T-helper 1 cell treated with Interleukin-12 subunit alpha and Interleukin-12 subunit beta and Interleukin-4 antibody, amounts not matched to agents 30 ng/mL and 1 ng/mL, for 36 hours (primary cell): Measurements from ENCODE around the gene MS4A7. TPM values are rescaled to one million over a fixed set of nuclear protein-coding genes. Genes with fewer than 3 reads are reported as not detected.

ENCODE experiments used
- intact Hi-C: fragments of 100-400 bp; cut with micrococcal nuclease; formaldehyde crosslinking; loops from one replicate; pipeline ENCODE4 v1.15.1; 2024
- total RNA-seq: library from RNA; stranded (reverse); gene quantifications from 2 replicates; pipeline ENCODE4 v1.2.3, GENCODE V29; 2022

The MS4A7 gene
- total RNA-seq, 1 donor from 2014 or later: not detected

GRCh38 chr11:60370811-60371298, 7.5 kb upstream of the MS4A7 start:
- intact Hi-C loops: no loop called here

- intact Hi-C loops: no loop called here
Observed at GRCh38 chr11:60371386-60371785, 6.9 kb upstream of the MS4A7 start.

GRCh38 chr11:60371854-60372253, 6.5 kb upstream of the MS4A7 start:
- intact Hi-C loops: no loop called here

- intact Hi-C loops: no loop called here
Observed at GRCh38 chr11:60372767-60373166, 5.6 kb upstream of the MS4A7 start.

- intact Hi-C loops: no loop called here
Observed at GRCh38 chr11:60375316-60375715, 3.0 kb upstream of the MS4A7 start.

GRCh38 chr11:60376601-60377000, 1.7 kb upstream of the MS4A7 start:
- intact Hi-C loops: no loop called here

- intact Hi-C loops: no loop called here
Observed at GRCh38 chr11:60377401-60378136, 763 bp upstream of the MS4A7 start.

GRCh38 chr11:60389279-60389910, 11.1 kb downstream of the MS4A7 start:
- intact Hi-C loops: no loop called here

GRCh38 chr11:60390419-60390818, 12.1 kb downstream of the MS4A7 start:
- intact Hi-C loops: no loop called here

GRCh38 chr11:60392361-60392760, 14.0 kb downstream of the MS4A7 start:
- intact Hi-C loops: no loop called here

GRCh38 chr11:60393016-60393415, 14.7 kb downstream of the MS4A7 start:
- intact Hi-C loops: no loop called here

GRCh38 chr11:60394666-60395380, 16.5 kb downstream of the MS4A7 start:
- intact Hi-C loops: no loop called here

- intact Hi-C loops: no loop called here
Observed at GRCh38 chr11:60396382-60396781, 18.1 kb downstream of the MS4A7 start, which contains the start of gene MS4A14. Gene MS4A14 (plus strand): TSS chr11:60396459. CDS start chr11:60396579, 120 bp downstream.

- intact Hi-C loops: no loop called here
Observed at GRCh38 chr11:60396799-60397198, 18.5 kb downstream of the MS4A7 start.

GRCh38 chr11:60420015-60420414, 41.7 kb downstream of the MS4A7 start:
- intact Hi-C loops: no loop called here

- intact Hi-C loops: no loop called here
Observed at GRCh38 chr11:60422609-60423008, 44.3 kb downstream of the MS4A7 start.

GRCh38 chr11:60428517-60428916, 50.2 kb downstream of the MS4A7 start:
- intact Hi-C loops: no loop called here

- intact Hi-C loops: no loop called here
Observed at GRCh38 chr11:60429272-60429671, 50.9 kb downstream of the MS4A7 start, which contains the start of gene MS4A5. Gene MS4A5 (plus strand): TSS chr11:60429572. CDS start chr11:60429675, 103 bp downstream.

- intact Hi-C loops: no loop called here
Observed at GRCh38 chr11:60431251-60431650, 52.9 kb downstream of the MS4A7 start.

- intact Hi-C loops: no loop called here
Observed at GRCh38 chr11:60433401-60433800, 55.1 kb downstream of the MS4A7 start.
